Measurements from ENCODE around the gene SMTNL1.
"Not testable (repeated sequence)": the region's sequence is repeated elsewhere in the genome, so short reads cannot be mapped to it uniquely, and the experiment has no call there.

SMTNL1 gene

GRCh38 chr11:57511741-57512430 lies 25.5 kb upstream of the SMTNL1 start:
- DNase-seq = no peak

GRCh38 chr11:57512646-57513451 lies 24.5 kb upstream of the SMTNL1 start:
- no peak for DNase-seq

DNA sequence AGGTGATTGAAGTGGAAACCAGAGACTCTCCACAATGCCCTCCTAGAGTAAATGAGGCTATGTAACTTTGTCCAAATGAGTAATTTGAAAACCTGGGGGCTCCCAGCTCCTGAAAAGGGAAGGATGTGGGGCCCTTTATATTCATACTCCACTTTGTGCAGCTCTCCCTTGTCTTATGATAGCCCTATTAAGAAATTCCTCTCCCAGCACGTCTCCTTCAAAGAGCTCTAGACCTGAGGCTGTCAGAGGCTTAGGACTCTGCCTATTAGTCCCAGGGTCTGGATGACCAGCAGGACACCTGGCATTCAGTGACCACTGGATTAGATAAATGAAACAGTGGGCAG lies 24.0 kb upstream of the SMTNL1 start:
- DNase-seq = no peak

- peak; percentile 47 for DNase-seq
Measured at GRCh38 chr11:57513911-57514537, 23.4 kb upstream of the SMTNL1 start.

GRCh38 chr11:57514538-57515331 lies 22.7 kb upstream of the SMTNL1 start:
- DNase-seq = peak; percentile 66

DNA sequence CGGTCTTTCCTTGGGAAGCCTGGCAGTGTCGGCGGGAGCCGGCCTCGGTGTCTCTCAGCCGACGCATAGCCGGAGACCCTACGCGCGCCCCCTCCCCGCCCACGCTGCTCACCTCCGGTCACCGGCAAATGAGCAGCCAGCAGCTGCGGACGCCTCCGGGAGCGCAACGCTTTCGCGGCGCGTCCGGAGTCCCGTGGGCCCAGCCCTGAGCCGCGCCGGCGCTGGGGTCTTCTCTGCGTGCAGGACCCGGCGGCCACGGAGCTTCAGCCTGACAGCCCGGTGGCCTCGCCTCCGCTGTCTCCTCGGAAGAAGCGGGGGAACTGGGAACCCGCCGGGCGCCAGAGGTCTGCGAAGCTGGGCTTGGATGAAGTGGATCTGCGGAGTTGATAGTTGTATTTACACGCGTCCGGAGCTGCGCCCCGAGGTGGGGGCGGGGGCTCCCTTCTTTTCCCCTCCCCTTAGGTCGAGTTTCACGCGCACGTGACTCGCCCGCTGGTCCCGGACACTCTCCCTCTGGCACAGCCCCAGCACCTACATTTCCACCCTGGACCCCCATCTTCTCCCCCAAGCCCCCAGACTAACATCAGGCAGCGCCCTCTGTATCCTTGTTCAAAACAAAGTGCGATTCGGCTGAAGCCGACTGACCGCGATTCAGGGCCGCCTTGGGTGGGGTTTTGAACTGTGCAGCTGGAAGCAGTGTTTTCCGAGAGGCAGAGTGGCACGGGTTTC lies 21.9 kb upstream of the SMTNL1 start, which contains the start of gene SLC43A1:
Gene SLC43A1, minus strand, starts transcription at position 371 of the 729 bp plus-strand sequence. CDS start 1,591 bp downstream, outside the sequence.
- peak; percentile 58 for DNase-seq

GRCh38 chr11:57516061-57516443 lies 21.3 kb upstream of the SMTNL1 start:
- no peak for DNase-seq

GRCh38 chr11:57521116-57521515 lies 16.3 kb upstream of the SMTNL1 start:
- no peak for DNase-seq

GRCh38 chr11:57523419-57523818 lies 14.0 kb upstream of the SMTNL1 start:
- no peak for DNase-seq

DNA sequence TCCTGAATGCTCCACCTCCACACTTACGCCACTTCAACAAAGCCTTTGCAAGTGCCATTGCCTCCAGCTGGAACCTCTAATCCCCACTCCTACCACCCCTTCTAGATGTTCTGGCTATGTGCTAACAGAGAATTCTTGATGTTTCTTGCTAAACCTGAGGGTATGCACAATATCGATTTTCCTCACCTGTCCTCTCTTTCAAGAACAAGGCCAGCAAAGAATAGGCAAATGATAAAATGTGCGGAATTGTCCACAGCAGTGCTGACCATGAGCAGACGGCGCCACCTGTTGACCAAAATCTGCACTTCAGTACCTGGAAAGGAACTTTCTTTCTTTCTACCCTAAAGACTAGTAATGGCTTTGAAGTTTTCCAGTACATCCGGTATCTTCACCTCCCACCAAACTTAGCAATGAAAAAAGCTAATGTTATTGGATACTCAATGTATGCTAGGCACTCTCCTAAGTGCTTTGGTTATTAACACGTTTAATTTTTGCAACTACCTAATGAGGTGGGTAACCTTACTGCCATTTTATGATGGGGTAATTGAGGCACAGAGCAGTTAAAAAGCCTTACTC lies 10.3 kb upstream of the SMTNL1 start:
- peak; percentile 75 for DNase-seq

DNA sequence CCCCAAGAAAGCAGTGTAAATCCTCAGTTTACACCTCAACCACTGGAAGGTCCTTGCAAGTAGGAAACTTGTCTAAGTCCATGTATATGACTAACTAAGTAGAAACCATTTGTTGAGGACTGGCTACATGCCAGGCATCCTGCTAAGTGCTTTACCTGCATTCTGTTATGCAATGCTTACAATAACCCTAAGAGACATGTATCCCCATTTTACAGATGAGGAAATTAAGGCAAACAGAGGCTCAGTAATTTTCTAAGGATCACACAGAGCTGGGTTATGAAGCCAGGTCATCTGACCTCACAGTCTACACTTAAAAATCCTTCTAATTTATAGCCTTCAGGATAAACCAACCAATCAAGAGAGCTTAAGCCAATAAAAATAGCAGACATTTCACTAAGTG lies 8.4 kb upstream of the SMTNL1 start:
- DNase-seq = no peak

GRCh38 chr11:57530215-57530595 lies 7.2 kb upstream of the SMTNL1 start:
- DNase-seq = peak; percentile 7

DNA sequence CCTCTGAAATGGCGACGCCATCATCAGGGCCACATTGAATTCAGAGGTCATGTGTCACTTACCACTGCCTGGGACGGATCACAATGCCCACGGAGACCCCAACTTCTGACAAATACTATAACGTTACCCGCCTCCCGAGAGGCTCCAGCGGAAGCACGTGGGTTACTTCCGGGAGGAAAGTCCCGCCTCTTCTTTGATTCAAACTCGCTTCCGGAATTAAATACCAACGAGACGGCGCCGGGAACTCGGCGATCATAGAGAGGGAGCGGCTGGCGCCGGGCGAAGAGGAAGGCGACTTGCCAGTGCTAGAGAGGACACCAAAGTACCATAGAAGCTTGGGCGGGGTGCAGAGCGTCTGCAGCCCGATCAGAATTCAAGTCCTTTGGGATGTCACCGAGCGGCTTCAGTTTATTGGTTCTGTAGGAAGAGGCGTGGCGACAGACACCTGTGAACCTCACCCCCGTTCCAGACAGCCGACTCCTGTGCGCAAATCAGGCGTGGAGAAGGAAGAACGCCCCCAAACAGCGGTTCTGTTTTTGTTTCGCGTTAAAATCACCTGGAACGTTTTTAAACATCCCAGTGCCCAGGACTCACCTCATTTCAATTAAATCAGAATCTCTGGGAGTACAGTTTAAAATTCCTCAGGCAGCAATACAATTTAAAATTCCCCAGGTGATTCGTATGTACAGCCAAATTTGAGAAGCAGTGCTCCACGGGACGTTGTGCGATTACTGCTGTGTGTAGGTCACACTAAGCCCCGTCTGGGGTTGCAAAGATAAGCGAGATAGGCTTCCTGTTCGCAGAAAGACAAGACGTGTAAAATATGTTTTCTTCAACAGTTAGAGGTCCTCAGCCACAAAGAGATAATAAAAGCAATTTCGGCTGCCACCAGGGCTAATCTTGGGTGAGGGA lies 6.5 kb upstream of the SMTNL1 start, which contains the start of gene TIMM10:
Gene TIMM10, minus strand, starts transcription at position 159 of the 912 bp plus-strand sequence. CDS start 565 bp downstream, outside the sequence.
- DNase-seq = peak; percentile 97

DNA sequence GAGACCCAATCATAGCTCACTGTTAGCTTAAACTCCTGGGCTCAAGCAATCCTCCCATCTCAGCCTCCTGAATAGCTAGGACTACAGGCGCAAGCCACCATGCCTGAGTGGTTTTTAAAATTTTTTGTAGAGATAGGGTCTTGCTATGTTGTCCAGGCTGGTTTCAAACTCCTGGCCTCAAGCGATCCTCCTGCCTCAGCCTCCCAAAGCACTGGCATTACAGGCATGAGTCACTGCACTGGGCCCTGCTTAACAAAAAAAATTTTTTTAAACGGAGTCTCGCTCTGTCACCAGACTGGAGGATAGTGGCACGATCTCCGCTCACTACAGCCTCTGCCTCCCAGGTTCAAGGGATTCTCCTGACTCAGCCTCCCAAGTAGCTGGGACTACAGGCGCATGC lies 2.9 kb upstream of the SMTNL1 start:
- not testable (repeated sequence) for DNase-seq

DNA sequence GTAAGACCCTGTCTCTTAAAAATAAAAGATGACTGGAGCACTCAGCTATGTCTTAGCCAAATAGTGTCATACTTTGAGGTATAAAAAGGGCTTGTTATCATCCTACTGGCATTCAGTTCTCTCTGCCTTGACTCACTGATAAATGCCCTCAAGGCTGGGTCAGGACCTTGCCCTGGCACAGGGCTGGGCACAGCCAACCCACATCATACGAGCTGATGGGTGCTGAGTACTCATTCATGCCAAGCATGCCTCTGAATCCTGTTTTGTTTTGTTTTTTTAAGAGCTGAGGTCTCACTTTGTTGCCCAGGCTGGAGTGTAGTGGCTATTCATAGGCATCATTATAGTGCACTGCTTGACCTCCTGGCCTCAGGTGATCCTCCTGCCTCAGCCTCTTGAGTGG lies 1.9 kb downstream of the SMTNL1 start:
- DNase-seq = no peak

DNA sequence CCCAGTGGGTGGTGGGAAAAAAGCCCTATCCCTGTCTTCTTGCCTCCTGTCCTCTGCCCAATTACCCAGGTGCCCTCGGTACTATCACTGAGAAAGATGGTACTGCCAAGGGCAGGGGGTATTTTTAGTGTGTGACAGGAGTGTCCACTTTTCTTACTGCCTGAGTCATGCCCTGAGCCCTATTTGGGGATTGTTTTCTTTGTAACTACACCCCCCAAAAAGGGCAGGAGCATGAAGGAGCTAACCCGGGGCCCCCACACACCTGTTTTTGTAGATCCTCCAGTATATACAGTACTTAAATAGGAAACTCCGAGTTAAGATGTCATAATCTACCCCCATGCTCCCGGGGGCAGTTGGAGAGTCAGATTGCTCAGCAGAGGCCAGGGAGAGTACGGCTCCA lies 3.8 kb downstream of the SMTNL1 start:
- DNase-seq = no peak

DNA sequence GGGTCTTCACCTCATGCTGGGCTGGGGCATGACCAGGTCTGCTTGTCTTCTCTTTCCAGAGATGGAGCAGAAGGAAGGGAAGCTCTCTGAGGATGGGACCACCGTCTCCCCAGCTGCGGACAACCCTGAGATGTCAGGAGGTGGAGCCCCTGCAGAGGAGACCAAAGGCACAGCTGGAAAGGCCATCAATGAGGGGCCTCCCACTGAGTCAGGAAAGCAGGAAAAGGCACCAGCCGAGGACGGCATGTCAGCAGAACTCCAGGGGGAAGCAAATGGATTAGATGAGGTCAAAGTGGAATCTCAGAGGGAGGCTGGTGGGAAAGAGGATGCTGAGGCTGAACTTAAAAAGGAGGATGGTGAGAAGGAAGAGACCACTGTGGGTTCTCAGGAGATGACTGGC lies 5.2 kb downstream of the SMTNL1 start:
- DNase-seq = no peak

DNA sequence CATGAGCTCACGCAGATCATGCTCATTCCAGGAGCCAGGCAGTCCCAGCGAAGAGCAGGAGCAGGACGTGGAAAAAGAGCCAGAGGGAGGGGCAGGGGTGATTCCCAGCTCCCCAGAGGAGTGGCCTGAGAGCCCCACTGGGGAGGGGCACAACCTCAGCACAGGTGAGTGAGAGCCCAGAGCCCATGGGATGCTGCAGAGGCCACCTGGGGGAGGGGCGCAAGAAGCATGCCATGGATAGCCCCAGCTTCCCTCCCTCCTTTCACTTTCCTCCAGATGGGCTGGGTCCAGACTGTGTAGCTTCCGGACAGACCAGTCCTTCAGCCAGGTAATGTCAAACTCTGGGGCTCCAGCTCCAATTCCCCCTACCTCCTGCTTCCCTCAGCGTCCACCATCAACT lies 6.2 kb downstream of the SMTNL1 start:
- DNase-seq = no peak

DNA sequence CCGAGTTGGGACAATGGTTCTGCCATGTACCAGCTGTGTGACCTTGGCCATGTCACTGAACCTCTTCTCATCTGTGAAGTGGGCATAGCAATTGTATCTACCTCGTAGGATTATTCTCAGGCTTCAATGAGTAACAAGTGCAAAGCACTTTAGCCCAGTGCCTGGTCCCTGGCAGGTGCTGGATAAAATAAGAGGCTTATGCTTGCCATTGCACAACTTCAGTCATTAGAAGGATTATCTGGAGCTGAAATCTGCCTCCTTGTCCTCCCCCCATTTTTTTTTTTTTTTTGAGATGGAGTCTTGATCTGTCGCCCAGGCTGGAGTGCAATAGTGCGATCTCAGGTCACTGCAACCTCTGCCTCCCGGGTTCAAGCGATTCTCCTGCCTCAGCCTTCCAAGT lies 7.2 kb downstream of the SMTNL1 start:
- no peak for DNase-seq

GRCh38 chr11:57545883-57546282 lies 8.5 kb downstream of the SMTNL1 start:
- no peak for DNase-seq

GRCh38 chr11:57546451-57546850 lies 9.1 kb downstream of the SMTNL1 start:
- DNase-seq = no peak
